Measurements from ENCODE around the gene ARRDC3.

ARRDC3 gene

DNA sequence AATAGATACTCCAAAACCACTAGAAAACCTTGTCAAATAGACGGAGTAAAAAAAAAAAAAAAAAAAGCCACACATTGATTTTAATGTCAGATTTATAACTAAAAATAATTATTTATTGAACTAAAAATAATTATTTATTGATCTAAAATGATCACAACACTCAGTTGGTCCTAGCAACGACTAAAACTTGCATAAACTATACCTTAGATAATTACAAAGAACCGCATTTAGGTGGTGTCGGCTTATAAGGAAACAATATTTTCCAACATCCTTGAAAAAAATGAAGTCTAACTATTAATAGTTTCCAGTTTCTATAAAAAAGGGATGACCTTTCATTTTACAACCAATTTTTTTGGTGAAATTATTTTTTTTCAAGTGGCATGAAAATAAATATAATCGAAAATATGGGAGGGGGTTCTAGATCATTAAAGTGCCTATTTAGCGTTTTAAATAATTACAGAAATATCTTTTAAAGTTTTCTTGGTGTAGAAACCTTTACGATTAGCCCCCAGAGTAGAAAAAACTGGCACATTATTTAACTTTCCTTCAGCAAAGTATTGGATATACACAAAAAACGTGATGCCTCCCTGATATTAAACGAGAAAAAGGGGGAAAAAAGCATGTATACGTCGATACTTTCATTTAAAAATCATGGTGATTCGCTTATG is 3.7 kb downstream of the ARRDC3 start:
- TF ChIP-seq SPI1 (IDR thresholded peaks at IDR 0.05; ENCODE audit: borderline replicate concordance, low read depth) (no peak), GABPA (IDR thresholded peaks at IDR 0.05; ENCODE audit: low read depth) (no peak), POLR2AphosphoS5 (IDR thresholded peaks at IDR 0.05; ENCODE audit: low read depth) (no peak)
- TF ChIP-seq, protein P1, sequence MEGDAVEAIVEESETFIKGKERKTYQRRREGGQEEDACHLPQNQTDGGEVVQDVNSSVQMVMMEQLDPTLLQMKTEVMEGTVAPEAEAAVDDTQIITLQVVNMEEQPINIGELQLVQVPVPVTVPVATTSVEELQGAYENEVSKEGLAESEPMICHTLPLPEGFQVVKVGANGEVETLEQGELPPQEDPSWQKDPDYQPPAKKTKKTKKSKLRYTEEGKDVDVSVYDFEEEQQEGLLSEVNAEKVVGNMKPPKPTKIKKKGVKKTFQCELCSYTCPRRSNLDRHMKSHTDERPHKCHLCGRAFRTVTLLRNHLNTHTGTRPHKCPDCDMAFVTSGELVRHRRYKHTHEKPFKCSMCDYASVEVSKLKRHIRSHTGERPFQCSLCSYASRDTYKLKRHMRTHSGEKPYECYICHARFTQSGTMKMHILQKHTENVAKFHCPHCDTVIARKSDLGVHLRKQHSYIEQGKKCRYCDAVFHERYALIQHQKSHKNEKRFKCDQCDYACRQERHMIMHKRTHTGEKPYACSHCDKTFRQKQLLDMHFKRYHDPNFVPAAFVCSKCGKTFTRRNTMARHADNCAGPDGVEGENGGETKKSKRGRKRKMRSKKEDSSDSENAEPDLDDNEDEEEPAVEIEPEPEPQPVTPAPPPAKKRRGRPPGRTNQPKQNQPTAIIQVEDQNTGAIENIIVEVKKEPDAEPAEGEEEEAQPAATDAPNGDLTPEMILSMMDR (IDR thresholded peaks at IDR 0.05; ENCODE audit: insufficient read depth, low read length), result no peak
- TF ChIP-seq, protein P2, sequence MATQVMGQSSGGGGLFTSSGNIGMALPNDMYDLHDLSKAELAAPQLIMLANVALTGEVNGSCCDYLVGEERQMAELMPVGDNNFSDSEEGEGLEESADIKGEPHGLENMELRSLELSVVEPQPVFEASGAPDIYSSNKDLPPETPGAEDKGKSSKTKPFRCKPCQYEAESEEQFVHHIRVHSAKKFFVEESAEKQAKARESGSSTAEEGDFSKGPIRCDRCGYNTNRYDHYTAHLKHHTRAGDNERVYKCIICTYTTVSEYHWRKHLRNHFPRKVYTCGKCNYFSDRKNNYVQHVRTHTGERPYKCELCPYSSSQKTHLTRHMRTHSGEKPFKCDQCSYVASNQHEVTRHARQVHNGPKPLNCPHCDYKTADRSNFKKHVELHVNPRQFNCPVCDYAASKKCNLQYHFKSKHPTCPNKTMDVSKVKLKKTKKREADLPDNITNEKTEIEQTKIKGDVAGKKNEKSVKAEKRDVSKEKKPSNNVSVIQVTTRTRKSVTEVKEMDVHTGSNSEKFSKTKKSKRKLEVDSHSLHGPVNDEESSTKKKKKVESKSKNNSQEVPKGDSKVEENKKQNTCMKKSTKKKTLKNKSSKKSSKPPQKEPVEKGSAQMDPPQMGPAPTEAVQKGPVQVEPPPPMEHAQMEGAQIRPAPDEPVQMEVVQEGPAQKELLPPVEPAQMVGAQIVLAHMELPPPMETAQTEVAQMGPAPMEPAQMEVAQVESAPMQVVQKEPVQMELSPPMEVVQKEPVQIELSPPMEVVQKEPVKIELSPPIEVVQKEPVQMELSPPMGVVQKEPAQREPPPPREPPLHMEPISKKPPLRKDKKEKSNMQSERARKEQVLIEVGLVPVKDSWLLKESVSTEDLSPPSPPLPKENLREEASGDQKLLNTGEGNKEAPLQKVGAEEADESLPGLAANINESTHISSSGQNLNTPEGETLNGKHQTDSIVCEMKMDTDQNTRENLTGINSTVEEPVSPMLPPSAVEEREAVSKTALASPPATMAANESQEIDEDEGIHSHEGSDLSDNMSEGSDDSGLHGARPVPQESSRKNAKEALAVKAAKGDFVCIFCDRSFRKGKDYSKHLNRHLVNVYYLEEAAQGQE (IDR thresholded peaks at IDR 0.05; ENCODE audit: insufficient replicate concordance, low read depth), result no peak
- H3K4me3 ChIP-seq (replicated peaks; ENCODE audit: insufficient read depth, low read length), result peak overlapping the region; percentile 33
- no peak for DNase-seq (ENCODE audit: low read depth in 1 of 2, low spot score in 1 of 2)
- H3K27me3 ChIP-seq (ENCODE audit: insufficient read depth, poor library complexity, severe bottlenecking), result no peaks in the 10 kb centered on the region
- H3K27ac ChIP-seq (replicated peaks), result peak overlapping the region; percentile 96

DNA sequence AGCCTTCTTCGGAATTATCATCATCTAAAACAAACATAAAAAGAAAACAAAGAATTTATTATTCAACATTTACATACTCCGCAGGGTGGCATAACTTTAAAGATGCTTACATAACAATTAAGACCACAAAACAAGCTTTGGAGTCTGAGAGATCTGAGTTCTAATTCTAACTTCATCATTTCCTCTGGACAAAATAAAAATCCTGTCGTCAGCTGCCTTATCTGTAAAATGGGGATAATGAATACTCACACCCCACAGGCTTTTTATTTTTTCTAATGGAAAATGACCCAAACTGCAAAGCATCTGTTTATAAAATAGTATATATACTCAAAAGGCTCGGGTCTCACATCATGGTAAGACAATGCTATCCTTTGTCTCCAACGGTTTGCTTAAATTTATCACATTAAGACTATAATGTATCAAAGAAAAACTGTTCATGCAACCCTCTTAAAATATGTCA is 4.3 kb downstream of the ARRDC3 start:
- no peak for TF ChIP-seq POLR2AphosphoS5 (IDR thresholded peaks at IDR 0.05; ENCODE audit: low read depth)
- TF ChIP-seq, protein P1 (IDR thresholded peaks at IDR 0.05; ENCODE audit: insufficient read depth, low read length), result no peak
- TF ChIP-seq GABPA (IDR thresholded peaks at IDR 0.05; ENCODE audit: low read depth), result no peak
- TF ChIP-seq, protein P2 (IDR thresholded peaks at IDR 0.05; ENCODE audit: insufficient replicate concordance, low read depth), result no peak
- TF ChIP-seq SPI1 (IDR thresholded peaks at IDR 0.05; ENCODE audit: borderline replicate concordance, low read depth), result no peak
- no peaks in the 10 kb centered on the region for H3K27me3 ChIP-seq (ENCODE audit: insufficient read depth, poor library complexity, severe bottlenecking)
- H3K27ac ChIP-seq (replicated peaks), result peak overlapping the region; percentile 96
- no peak for DNase-seq (ENCODE audit: low read depth in 1 of 2, low spot score in 1 of 2)
- no peak overlapping the region for H3K4me3 ChIP-seq (replicated peaks; ENCODE audit: insufficient read depth, low read length)

DNA sequence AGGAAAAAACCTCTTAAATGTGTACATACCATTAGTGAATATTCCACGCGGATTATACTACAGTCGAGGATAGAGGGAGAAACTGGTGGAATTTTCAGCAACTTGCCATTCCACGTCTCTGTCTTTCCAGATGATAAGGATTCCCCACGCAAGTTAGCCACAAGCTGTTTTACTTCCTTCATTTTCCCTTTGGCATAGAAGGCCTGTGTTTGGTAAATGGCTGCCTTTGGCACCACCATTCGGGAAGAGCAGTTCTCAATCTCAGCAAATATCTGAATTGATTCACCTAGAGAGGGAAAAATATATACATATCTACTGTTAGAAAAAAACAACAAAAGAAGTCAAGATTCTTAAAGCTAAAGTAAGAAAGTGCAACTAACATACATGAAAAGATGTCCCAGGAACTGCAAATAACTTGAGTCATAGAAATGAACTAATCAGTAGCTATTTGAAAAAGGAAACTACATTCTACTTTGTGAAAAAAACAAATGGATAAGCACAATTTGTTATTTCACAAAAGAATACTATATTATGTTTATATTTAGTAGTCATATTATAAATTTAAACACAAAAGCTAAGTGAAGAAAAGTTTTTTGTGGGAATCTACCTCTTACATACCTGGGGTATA is 8.1 kb downstream of the ARRDC3 start:
- Histone ChIP-seq H3K4me3 (replicated peaks; ENCODE audit: insufficient read depth, low read length) (no peak overlapping the region), H3K27ac (replicated peaks) (no peak overlapping the region)
- TF ChIP-seq POLR2AphosphoS5 (IDR thresholded peaks at IDR 0.05; ENCODE audit: low read depth), result no peak
- TF ChIP-seq, protein P1 (IDR thresholded peaks at IDR 0.05; ENCODE audit: insufficient read depth, low read length), result no peak
- no peak for TF ChIP-seq GABPA (IDR thresholded peaks at IDR 0.05; ENCODE audit: low read depth)
- TF ChIP-seq, protein P2 (IDR thresholded peaks at IDR 0.05; ENCODE audit: insufficient replicate concordance, low read depth), result no peak
- TF ChIP-seq SPI1 (IDR thresholded peaks at IDR 0.05; ENCODE audit: borderline replicate concordance, low read depth), result no peak

More for the DNA sequence above, 8.1 kb downstream of the ARRDC3 start:
- no peaks in the 10 kb centered on the region for H3K27me3 ChIP-seq (ENCODE audit: insufficient read depth, poor library complexity, severe bottlenecking)
- no peak for DNase-seq (ENCODE audit: low read depth in 1 of 2, low spot score in 1 of 2)

Data from HL-60 (cell line).